GM19240 (cell line): Measurements from ENCODE around the gene MRPL16.

Experiments used
- DNase-seq: peaks from one replicate; pipeline ENCODE4 v3.0.0; 2011; ENCODE audit warnings: low spot score; ENCODE audit not compliant: insufficient read length

Gene MRPL16

DNA sequence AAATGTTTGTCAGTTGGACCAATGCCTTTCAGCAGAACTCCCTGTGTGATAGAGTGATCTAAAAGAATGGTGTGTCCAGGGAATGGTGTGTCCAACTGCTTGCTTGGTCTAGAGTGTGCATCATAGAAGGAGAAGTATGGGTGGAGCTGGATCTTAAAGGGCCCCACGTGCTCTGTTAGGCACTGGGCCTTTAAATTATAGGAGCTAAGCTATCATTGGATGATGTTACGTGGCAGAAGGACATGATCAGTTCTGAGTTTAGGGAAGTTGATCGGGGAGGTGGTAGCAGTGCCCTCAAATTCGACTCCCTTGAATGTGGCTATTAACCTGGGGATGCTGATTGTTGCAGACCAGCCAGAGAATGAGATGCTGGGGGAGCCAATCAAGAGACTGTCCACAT, 39.0 kb downstream of the MRPL16 start:
- DNase-seq: no peak

DNA sequence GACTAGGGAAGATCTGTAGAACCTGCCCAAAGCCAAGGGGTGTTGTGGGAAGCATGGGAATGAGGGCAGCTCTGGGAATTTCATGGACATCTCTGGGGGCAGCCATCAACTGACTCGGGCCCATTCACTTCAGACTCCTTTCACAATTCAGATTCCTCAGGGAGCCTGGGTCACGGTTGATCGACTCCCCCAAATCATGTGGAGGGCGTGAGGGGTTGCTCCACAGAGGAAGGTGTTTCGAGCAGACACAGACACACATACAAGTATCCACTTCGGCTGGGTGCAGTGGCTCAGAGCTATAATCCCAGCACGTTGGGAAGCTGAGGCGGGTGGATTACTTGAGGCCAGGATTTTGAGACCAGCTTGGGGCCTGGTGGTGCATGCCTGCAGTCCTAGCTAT, 39.7 kb downstream of the MRPL16 start:
- no peak for DNase-seq

DNA sequence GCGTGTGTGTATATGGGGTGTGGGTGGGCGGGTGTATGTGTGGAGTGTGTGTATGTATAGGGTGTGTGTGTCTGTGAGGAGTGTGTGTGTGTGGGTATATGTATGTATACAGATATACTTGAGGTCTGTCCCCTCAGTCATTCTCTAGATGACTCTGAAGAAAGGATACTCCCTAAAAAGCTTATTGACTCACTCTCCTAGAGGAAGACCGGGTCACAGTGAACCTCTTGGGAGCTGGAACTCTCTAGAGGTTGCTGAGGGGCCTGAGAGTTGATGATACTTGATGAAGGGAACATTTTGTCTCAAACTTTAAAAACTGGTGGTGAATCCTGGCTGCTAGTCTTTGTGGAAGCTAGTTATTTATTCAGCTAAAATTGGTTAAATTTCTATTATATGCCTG, 40.3 kb downstream of the MRPL16 start:
- DNase-seq: no peak

DNA sequence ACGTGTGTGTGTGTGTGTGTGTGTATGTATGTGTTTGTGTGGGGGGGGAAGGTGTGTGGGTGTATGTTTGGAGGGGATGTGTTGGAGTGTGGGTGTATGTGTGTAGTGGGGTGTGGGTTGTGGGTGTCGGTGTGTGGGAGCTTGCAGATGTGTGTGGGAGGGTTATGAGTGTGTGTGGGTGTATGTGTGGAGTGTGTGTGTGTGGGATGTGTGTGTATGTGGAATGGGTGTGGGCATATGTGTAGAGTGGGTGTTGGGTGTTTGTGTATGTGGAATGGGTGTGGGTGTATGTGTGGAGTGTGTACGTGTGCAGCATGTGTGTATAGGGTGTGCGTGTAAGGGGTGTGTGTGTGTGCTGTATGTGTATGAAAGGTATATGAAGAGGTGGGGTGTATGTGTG, 40.8 kb downstream of the MRPL16 start:
- no peak for DNase-seq

DNA sequence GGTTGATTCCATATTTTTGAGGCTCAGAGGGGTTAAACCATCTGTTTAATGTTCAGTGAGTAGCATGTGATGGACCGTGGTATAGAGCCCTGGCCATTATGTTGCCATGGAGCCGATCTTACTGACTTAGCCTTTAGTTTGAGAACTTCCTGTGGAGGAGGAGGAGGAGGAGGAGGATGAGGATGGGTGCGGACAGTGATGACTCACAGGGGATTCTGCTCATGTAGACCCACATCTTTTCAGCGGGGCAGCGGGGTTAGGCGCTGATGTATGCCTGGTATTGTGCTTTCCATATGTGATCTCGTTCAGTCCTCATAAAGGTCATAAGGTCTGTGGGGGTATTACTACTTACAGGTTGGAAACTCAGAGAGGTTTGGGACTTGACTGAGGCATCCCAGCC, 41.5 kb downstream of the MRPL16 start:
- DNase-seq: no peak

DNA sequence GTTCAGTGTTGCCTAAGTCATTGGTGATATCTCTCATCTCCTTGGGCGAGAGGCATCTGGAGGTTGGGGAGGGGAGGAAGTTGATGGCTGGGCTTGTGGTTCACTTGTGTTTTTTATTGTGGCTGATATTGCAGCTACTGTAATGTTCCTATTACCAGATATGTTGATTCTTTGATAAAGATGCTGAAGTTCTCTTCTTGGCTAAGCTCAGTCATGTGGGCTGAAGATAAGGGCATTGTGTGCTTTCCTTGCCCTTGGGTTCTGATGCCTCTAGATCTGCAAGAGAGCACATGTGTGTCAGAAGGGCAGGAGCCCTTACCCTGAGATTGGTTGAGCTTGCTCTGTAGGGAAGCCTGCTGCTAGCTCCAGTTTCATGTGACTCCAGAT, 43.4 kb downstream of the MRPL16 start:
- DNase-seq: no peak

DNA sequence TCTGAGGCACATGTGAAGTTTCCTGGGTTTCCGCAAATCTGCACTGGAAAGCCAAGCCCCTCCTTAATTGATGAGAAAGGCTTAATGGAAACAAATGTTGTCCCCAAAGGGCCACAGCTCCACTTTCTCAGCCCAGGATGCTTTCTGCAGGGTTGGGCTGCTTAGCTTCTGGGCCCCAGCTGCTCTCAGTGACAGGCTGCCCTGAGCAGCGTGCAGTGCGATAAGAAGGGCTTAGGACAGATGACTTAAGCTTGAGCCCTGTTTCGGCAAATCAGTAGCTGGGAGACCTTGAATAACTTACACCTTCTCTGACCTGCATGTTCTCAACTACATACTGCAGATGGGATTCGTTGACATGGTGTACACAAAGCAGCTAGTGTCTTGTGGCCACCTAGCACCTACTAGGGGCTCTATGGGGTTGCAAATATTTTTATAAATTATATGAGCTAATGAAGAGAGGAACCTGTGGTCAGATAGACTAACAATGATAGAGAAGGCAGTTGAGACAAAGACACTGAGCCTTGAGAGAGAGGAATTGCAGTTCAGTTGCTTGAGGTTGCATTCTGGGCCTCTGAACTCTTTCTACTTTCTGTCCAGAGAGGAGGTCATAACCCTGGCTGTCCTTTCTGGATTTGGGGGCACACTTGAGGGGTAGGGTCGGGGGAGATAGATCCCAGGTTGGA, 43.9 kb downstream of the MRPL16 start:
- no peak for DNase-seq

DNA sequence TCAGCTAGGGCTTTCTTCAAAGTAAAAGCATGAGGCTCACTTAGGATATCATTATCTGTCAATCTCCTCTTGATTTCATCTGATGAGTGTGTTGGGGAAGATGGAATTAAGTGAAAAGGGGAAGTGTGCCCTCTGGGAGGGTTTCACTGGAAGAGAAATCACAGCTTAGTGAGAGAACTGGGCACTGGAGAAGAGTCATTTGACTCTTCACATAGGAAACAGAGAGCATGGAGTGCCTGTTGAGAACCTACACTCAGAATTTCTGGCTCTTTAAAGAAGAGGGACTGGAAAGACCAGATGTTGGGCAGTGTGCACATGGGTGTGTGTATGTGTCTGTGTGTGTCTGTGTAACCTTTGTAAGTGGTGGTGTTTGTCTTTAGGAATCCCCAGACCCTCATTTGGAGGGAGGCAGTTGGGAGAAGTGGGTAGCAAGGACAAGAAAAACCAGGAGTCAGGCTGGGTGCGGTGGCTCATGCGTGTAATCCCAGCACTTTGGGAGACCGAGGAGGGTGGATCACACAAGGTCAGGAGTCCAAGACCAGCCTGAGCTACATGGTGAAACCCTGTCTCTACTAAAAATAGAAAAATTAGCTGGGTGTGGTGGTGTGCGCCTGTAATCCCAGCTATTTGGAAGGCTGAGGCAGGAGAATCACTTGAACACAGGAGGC, 45.4 kb downstream of the MRPL16 start:
- no peak for DNase-seq

DNA sequence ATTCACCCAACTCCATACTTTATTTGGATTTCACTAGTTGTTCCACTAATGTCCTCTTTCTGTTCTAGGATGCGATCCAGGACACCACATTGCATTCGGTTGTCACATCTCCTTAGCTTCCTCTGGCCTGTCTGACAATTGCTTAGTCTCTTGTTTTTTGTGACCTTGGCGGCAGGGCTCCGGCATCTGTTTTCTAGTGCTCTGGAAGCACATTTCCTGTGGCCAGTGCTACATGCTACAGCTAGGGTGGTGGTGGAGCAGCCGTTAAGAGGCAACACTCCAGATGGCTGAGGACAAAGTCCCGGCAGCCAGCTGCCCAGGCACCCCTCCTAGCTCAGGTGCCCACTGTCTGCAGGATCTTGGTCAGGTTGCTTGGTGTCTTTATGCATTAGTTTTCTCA, 48.6 kb downstream of the MRPL16 start:
- no peak for DNase-seq

DNA sequence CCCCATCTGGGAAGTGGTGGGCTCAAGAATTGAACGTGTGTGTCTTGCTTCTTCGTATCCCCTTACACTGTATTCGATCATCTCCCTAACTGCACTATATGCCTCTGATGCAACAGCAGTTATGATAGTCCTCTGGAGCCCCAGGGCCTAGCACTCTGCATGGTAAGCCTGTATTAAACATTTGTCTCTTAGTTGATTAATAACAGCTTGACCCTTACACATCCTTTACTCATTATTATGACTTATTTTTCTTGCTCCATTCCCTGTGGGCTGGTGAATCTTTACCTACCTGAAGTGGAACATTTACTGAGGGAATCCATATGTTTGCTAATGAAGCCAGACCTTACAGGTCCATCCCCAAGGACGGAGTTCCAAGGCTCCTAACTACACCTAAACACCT, 49.8 kb downstream of the MRPL16 start:
- no peak for DNase-seq

DNA sequence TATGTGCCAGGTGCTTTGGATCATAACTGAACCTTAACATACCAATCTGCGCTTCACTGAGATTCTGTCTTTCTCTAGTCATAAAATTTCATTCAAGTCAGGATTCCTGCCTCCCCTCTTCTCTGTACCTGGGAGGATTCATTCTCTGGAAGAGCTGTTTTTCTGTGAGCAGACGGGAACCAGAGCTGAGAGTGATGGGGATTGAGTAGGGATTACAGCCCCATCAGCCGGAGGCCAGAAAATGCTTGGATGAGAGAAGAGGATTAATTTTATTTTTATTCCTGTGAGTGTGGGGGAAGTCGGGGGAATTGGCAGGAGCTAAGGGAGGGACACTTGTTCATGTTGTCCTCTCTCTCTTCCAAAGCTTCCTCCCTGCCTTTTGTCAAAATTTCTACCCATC, 50.7 kb downstream of the MRPL16 start:
- no peak for DNase-seq

DNA sequence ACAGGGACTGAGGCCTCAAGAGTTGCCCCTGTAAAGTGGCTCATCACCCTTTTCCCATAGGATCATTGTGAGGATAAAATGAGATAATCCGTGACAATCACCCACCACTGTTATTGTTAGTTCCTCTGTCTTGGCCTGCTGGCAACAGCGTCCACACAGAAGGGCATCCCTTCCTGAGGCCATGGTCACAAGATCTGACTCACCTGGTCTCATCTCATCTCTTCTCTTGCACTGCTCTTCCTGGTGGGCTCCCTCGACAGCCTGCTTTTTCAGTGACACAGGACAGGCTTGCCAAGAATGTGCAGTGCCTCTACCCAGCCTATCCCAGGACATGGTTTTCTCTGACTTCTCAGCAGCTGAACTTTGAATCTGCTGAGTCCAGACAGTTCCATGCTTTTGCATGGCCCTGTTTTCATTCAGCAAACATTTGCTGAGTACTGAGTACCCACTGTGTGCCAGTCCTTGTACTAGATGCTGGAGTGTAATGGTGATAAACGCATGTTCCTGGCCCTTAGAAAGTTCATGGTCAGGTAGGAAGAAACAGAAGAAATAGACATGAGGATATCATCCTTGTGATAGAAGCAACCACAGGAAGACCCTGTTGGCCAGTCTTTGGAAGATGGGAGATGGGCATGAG, 52.1 kb downstream of the MRPL16 start:
- no peak for DNase-seq

DNA sequence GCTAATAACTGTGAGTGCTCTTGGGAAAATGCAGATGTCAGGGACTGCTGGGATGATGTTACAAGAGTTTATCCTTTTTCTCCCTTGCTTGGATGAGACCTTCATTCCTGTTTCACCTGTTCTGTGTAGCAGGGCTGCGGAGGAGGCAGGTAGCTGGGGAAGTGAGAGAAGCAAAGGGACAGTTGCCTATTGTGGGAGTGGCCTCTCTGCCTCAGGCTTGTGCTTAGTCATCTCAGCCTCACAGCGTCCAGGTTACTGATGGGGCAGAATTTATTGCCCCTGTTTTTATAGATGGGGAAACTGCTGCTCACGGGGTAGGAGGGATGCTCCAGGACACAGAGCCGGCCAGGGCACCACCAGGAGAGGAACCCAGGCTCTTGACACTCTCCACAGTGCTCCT, 53.7 kb downstream of the MRPL16 start:
- no peak for DNase-seq

DNA sequence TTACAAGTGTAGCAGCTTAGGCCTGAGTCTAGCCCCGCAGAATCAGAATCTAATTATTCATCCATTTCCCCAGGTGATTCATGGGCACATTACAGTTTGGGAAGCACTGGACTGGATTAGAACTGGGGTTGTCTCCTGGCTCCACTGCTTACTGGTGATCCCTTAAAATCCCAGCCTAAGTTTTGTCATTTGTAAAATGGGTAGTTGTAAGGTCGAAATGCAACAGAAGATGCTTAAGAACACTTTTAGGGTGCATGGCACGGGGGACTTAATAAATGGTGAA, 54.1 kb downstream of the MRPL16 start:
- DNase-seq: no peak
